Measurements from ENCODE around the gene STK33. TPM values are rescaled to one million over a fixed set of nuclear protein-coding genes. Genes with fewer than 3 reads are reported as not detected.
A peak's percentile ranks its signal among the peaks of the same experiment; 100 is the strongest.

Gene STK33
- total and polyA plus RNA-seq, 2 of the 13 experiments (the other 11 are each of a cell fraction or from before 2014, with no cell fraction given): 2.7 to 12.6 TPM

DNA sequence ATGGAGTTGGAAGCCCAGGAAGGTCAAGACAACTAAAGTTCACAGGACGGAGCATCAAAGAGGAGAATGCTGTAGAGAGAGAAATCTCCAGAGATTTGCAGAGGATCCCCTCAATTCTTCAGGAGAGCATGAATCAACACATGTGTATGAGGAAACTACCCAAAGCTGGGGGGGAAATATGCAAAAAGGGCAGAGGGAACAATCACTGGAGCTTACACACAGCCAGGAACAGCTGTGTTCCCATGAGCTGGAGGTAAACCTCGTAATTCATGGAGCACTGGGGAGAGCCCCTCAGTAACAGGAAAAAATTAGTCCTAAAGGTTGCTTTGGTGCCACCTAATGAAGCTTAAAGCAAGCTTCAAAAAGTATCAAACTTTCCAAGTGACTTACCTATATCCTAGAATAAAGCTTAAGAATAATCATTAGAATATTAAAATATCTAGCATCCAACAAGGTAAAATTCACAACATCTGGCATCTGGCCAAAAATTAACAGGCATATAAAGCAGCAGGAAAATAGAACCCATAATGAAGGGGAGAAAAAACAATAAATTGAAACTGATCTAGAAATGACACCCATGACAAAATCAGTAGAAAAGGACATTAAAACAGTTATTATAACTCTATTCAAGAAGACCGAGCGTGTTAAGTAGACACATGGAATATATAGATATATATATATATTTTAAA is 134.2 kb downstream of the STK33 start (continued):
- TF ChIP-seq NCOA2 (CRISPR knock-in tag; IDR thresholded peaks at IDR 0.05) (no peak), XBP1 (CRISPR knock-in tag; IDR thresholded peaks at IDR 0.05) (no peak), ZNF816 (CRISPR knock-in tag; IDR thresholded peaks at IDR 0.05; ENCODE audit: borderline replicate concordance) (no peak)

DNA sequence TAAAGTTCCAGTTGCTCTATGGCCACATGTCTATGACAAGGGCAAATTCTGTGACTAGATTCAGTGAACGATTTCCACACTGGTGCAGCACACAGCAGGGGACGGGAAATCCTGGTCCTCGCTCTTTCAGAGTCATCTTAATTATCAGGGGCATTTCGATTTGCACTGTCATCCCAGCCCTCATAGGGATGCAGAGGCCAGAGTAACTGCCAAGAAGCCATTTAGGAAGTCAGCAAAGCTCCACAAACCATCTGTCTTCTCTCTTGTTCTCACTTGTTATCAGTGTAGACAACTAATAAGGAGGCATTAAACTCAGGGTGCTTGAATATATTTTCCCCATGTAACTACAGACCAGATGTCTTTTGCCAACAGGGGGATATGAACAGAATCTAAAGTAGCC is 151.7 kb downstream of the STK33 start:
- Histone ChIP-seq H3K4me3 (replicated peaks in 1 of 3; ENCODE audit: insufficient read depth in 1 of 3, low read depth in 2 of 3, low read length in 3 of 3) (no peak overlapping the region), H3K27me3 (ENCODE audit: control insufficient read depth in 1 of 2, insufficient read depth in 2 of 2, low read length in 2 of 2) (no peaks in the 10 kb centered on the region), H2AFZ (ENCODE audit: low read length) (no peak overlapping the region), H3K4me2 (ENCODE audit: low read depth, low read length) (no peak overlapping the region), H3K4me1 (ENCODE audit: insufficient read depth, low read length) (peaks cover 9% of the 10 kb centered on the region; the same call in 1 of the 2 replicates), H3K9me3 (ENCODE audit: low read length) (no peaks in the 10 kb centered on the region), H3K27ac (ENCODE audit: extremely low read length, insufficient read depth, low read length) (no peak overlapping the region), H3K79me2 (ENCODE audit: insufficient read depth, low read length) (no peaks in the 10 kb centered on the region), H3K9ac (ENCODE audit: insufficient read depth, low read depth, low read length) (no peak overlapping the region), H3K36me3 (replicated peaks in 1 of 2; ENCODE audit: control insufficient read depth in 1 of 2, insufficient read depth in 2 of 2, low read length in 2 of 2) (no peaks in the 10 kb centered on the region), H4K20me1 (ENCODE audit: insufficient read depth, low read length) (no peaks in the 10 kb centered on the region)
- CTCF ChIA-PET (ENCODE audit: low intra/inter-chr PET ratio, low total read pairs): no interaction called here
- no TSS peak for BruUV-seq (replicated peaks)
- TF ChIP-seq, protein P1, sequence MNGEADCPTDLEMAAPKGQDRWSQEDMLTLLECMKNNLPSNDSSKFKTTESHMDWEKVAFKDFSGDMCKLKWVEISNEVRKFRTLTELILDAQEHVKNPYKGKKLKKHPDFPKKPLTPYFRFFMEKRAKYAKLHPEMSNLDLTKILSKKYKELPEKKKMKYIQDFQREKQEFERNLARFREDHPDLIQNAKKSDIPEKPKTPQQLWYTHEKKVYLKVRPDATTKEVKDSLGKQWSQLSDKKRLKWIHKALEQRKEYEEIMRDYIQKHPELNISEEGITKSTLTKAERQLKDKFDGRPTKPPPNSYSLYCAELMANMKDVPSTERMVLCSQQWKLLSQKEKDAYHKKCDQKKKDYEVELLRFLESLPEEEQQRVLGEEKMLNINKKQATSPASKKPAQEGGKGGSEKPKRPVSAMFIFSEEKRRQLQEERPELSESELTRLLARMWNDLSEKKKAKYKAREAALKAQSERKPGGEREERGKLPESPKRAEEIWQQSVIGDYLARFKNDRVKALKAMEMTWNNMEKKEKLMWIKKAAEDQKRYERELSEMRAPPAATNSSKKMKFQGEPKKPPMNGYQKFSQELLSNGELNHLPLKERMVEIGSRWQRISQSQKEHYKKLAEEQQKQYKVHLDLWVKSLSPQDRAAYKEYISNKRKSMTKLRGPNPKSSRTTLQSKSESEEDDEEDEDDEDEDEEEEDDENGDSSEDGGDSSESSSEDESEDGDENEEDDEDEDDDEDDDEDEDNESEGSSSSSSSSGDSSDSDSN (CRISPR knock-in tag; IDR thresholded peaks at IDR 0.05): no peak
- TF ChIP-seq ZNF263 (CRISPR knock-in tag; IDR thresholded peaks at IDR 0.05) (no peak), ZFP1 (CRISPR knock-in tag; IDR thresholded peaks at IDR 0.05) (no peak), KLF11 (CRISPR knock-in tag; IDR thresholded peaks at IDR 0.05) (no peak), HNF4A (CRISPR knock-in tag; IDR thresholded peaks at IDR 0.05) (no peak)
- TF ChIP-seq, protein P2, sequence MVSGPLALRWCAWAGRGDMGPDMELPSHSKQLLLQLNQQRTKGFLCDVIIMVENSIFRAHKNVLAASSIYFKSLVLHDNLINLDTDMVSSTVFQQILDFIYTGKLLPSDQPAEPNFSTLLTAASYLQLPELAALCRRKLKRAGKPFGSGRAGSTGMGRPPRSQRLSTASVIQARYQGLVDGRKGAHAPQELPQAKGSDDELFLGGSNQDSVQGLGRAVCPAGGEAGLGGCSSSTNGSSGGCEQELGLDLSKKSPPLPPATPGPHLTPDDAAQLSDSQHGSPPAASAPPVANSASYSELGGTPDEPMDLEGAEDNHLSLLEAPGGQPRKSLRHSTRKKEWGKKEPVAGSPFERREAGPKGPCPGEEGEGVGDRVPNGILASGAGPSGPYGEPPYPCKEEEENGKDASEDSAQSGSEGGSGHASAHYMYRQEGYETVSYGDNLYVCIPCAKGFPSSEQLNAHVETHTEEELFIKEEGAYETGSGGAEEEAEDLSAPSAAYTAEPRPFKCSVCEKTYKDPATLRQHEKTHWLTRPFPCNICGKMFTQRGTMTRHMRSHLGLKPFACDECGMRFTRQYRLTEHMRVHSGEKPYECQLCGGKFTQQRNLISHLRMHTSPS (CRISPR knock-in tag; IDR thresholded peaks at IDR 0.05; ENCODE audit: low read depth): no peak
- TF ChIP-seq, protein P3, sequence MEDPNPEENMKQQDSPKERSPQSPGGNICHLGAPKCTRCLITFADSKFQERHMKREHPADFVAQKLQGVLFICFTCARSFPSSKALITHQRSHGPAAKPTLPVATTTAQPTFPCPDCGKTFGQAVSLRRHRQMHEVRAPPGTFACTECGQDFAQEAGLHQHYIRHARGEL (CRISPR knock-in tag; IDR thresholded peaks at IDR 0.05): no peak
- TF ChIP-seq, protein P4, sequence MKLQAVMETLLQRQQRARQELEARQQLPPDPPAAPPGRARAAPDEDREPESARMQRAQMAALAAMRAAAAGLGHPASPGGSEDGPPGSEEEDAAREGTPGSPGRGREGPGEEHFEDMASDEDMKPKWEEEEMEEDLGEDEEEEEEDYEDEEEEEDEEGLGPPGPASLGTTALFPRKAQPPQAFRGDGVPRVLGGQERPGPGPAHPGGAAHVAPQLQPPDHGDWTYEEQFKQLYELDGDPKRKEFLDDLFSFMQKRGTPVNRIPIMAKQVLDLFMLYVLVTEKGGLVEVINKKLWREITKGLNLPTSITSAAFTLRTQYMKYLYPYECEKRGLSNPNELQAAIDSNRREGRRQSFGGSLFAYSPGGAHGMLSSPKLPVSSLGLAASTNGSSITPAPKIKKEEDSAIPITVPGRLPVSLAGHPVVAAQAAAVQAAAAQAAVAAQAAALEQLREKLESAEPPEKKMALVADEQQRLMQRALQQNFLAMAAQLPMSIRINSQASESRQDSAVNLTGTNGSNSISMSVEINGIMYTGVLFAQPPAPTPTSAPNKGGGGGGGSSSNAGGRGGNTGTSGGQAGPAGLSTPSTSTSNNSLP (IDR thresholded peaks at IDR 0.05; ENCODE audit: low read depth, low read length): no peak
- no peak for FAIRE-seq
- ATAC-seq: peak; percentile 31; the same call in 1 of the 3 replicates
- peak; percentile 7 for DNase-seq (ENCODE audit: low spot score)
- 35% methylated on average over 4 of the region's 4 CpGs for WGBS (ENCODE audit: low lambda C conversion rate)
- in situ Hi-C loops (cut with HindIII; ENCODE audit: extremely low pct_ligation_motif_present, low pct_unique_long_range_greater_than_20kb) (no loop called here), intact Hi-C loops (cut with micrococcal nuclease; ENCODE audit: unreplicated experiment) (no loop called here)
- POLR2A ChIA-PET: no interaction called here
